Measurements from ENCODE around the gene NTF3.

DNA sequence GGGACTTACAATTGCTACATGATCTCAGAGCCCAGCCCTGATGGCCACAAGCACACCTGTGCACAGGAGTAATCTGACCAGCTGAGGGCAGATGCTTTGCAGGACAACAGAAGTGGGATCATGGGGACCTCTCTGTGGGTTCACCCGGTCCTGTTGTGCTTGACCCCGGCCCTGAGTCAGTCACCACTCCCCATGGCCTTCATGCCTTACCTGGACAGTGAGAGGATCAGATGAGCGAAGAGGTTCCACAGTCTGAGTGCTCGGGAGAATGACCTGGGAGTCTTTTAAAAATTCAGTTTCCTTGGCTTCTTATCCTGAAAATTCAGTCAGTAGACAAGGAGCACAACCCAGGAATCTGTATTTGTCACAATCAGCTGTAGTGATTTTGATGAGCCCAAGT, 88.1 kb downstream of the NTF3 start:
- TF ChIP-seq CTCF (IDR thresholded peaks at IDR 0.05) (no peak), EZH2 (IDR thresholded peaks at IDR 0.05; ENCODE audit: borderline replicate concordance, insufficient read depth, low read depth, low read length, poor library complexity, severe bottlenecking) (no peak)

Measured in B cell (primary cell).